SK-N-SH (cell line): Measurements from ENCODE around the gene CDS1. TPM values are rescaled to one million over a fixed set of nuclear protein-coding genes. Genes with fewer than 3 reads are reported as not detected.

Source experiments
- CTCF ChIA-PET: fragments of 300-600, 350-600 bp; formaldehyde crosslinking; extraction: SDS; loops from one replicate; lab custom pipeline; 2021; lab: Yijun Ruan, JAX
- POLR2A ChIA-PET: fragments of 350-600 bp; sonication (Branson Sonifier 250); formaldehyde crosslinking; extraction: SDS; loops from one replicate; lab custom pipeline; 2020; ENCODE audit warnings: antibody characterized with exemption, inconsistent platforms; lab: Yijun Ruan, JAX
- DNase-seq: peaks from one replicate; pipeline ENCODE4 v3.0.0; 2012
- H2AFZ ChIP-seq: fragments of 200-600 bp; sonication (generic); 2 replicates; pipeline ENCODE4 v1.8.1; 2016; ENCODE audit warnings: antibody characterized with exemption, mild to moderate bottlenecking, low read depth
- H3F3A ChIP-seq: fragments of 200-600 bp; sonication (generic); replicated peaks from 2 replicates; pipeline ENCODE3; 2016; ENCODE audit warnings: antibody characterized with exemption, mild to moderate bottlenecking; ENCODE audit not compliant: insufficient read depth
- H3K27ac ChIP-seq, 2 experiments: fragments of 200-500 bp in 1 of 2; fragments of 200-600 bp in 1 of 2; sonication (Bioruptor generic) in 1 of 2; sonication (generic), shearing (Covaris generic) in 1 of 2; 2 replicates each; pipeline versions ENCODE4 v1.5.1 to v1.6.1; 2014 to 2016; ENCODE audit warnings: low read depth in 2 of 2, inconsistent platforms in 1 of 2, low read length in 1 of 2, mild to moderate bottlenecking in 1 of 2, mixed read lengths in 1 of 2
- H3K27me3 ChIP-seq: fragments of 200-600 bp; sonication (generic), shearing (Covaris generic); 2 replicates; pipeline ENCODE4 v1.6.1; 2016; ENCODE audit warnings: mixed run types; ENCODE audit not compliant: insufficient read depth
- H3K36me3 ChIP-seq, 2 experiments: fragments of 200-500 bp in 1 of 2; fragments of 200-600 bp in 1 of 2; sonication (Bioruptor generic) in 1 of 2; sonication (generic) in 1 of 2; replicated peaks in 1 of 2; 2 replicates each; pipeline versions ENCODE3 to v1.5.1; 2014 to 2016; ENCODE audit warnings: low read length in 1 of 2, mild to moderate bottlenecking in 1 of 2; ENCODE audit not compliant: insufficient read depth in 2 of 2, control insufficient read depth in 1 of 2
- H3K4me1 ChIP-seq, 2 experiments: fragments of 200-500 bp in 1 of 2; fragments of 200-600 bp in 1 of 2; sonication (Bioruptor generic) in 1 of 2; sonication (generic), shearing (Covaris generic) in 1 of 2; 2 replicates each; pipeline versions ENCODE4 v1.5.1 to v1.6.1; 2014 to 2016; ENCODE audit warnings: low read depth in 1 of 2, low read length in 1 of 2, mixed run types in 1 of 2; ENCODE audit not compliant: insufficient read depth in 2 of 2, control insufficient read depth in 1 of 2
- H3K4me2 ChIP-seq: fragments of 200-600 bp; sonication (generic), shearing (Covaris generic); 2 replicates; pipeline ENCODE4 v1.6.1; 2017; ENCODE audit warnings: mixed run types
- H3K4me3 ChIP-seq, 2 experiments: fragments of 200-500 bp in 1 of 2; fragments of 200-600 bp in 1 of 2; sonication (Bioruptor generic) in 1 of 2; sonication (generic), shearing (Covaris generic) in 1 of 2; 2 replicates each; pipeline versions ENCODE4 v1.5.1 to v1.8.1; 2014 to 2016; ENCODE audit warnings: low read depth in 2 of 2, inconsistent platforms in 1 of 2, low read length in 1 of 2, mild to moderate bottlenecking in 1 of 2, mixed read lengths in 1 of 2, moderate library complexity in 1 of 2
- H3K79me2 ChIP-seq: fragments of 200-600 bp; sonication (generic); 2 replicates; pipeline ENCODE4 v1.8.1; 2017; ENCODE audit warnings: mild to moderate bottlenecking; ENCODE audit not compliant: insufficient read depth
- H3K9ac ChIP-seq: fragments of 200-600 bp; sonication (generic); 2 replicates; pipeline ENCODE4 v1.6.1; 2017; ENCODE audit warnings: mixed run types
- H3K9me2 ChIP-seq: fragments of 200-600 bp; sonication (generic); 2 replicates; pipeline ENCODE4 v1.6.1; 2017; ENCODE audit warnings: mixed run types
- H3K9me3 ChIP-seq: fragments of 200-600 bp; sonication (generic); 2 replicates; pipeline ENCODE4 v1.6.1; 2017; ENCODE audit warnings: mixed run types, mild to moderate bottlenecking, moderate library complexity
- H4K20me1 ChIP-seq: fragments of 200-600 bp; sonication (generic); 2 replicates; pipeline ENCODE4 v1.6.1; 2017; ENCODE audit warnings: mild to moderate bottlenecking, mixed run types; ENCODE audit not compliant: insufficient read depth
- CHD2 ChIP-seq: fragments of 150-350 bp; IDR thresholded peaks from 2 replicates; pipeline ENCODE4 v1.6.1; 2018; ENCODE audit warnings: low read length; ENCODE audit not compliant: partially characterized antibody
- EZH2phosphoT487 ChIP-seq: fragments of 200-600 bp; sonication (generic); IDR thresholded peaks from 2 replicates; pipeline ENCODE4 v1.6.1; 2017; ENCODE audit warnings: low read depth, mixed run types, mild to moderate bottlenecking, antibody characterized with exemption, moderate library complexity, borderline replicate concordance
- FOSL2 ChIP-seq: IDR thresholded peaks from 2 replicates; pipeline ENCODE4 v1.4.0; 2012; ENCODE audit warnings: low read depth, mild to moderate bottlenecking, moderate library complexity, borderline replicate concordance
- FOXJ3 ChIP-seq: sonication (generic); formaldehyde crosslinking; IDR thresholded peaks from 2 replicates; pipeline ENCODE4 v1.5.1; 2020; ENCODE audit warnings: mild to moderate bottlenecking, missing genetic modification reagents
- FOXM1 ChIP-seq: IDR thresholded peaks from 2 replicates; pipeline ENCODE4 v1.4.0; 2012; ENCODE audit warnings: low read depth, mild to moderate bottlenecking
- GABPA ChIP-seq: IDR thresholded peaks from 2 replicates; pipeline ENCODE4 v1.4.0; 2012; ENCODE audit warnings: low read depth, mild to moderate bottlenecking
- JUND ChIP-seq: IDR thresholded peaks from 2 replicates; pipeline ENCODE4 v1.4.0; 2012
- MAX ChIP-seq: IDR thresholded peaks from 2 replicates; pipeline ENCODE4 v1.4.0; 2012; ENCODE audit warnings: low read depth
- MEF2A ChIP-seq: IDR thresholded peaks from 2 replicates; pipeline ENCODE4 v1.4.0; 2012; ENCODE audit warnings: low read depth, borderline replicate concordance
- MXI1 ChIP-seq: IDR thresholded peaks from 2 replicates; pipeline ENCODE4 v1.6.1; 2012; ENCODE audit warnings: mild to moderate bottlenecking, low read depth, low read length, improper control_type of control experiment
- POLR2AphosphoS5 ChIP-seq: IDR thresholded peaks from 2 replicates; pipeline ENCODE4 v1.6.1; 2012; ENCODE audit warnings: low read depth, low read length
- RXRA ChIP-seq: IDR thresholded peaks from 2 replicates; pipeline ENCODE4 v1.4.0; 2012; ENCODE audit warnings: low read depth, mild to moderate bottlenecking, borderline replicate concordance
- SIN3A ChIP-seq: IDR thresholded peaks from 2 replicates; pipeline ENCODE4 v1.6.1; 2012; ENCODE audit warnings: low read depth, mild to moderate bottlenecking, low read length, moderate library complexity, borderline replicate concordance
- TAF1 ChIP-seq: IDR thresholded peaks from 2 replicates; pipeline ENCODE4 v1.6.1; 2012; ENCODE audit warnings: low read depth, mild to moderate bottlenecking, low read length, moderate library complexity, borderline replicate concordance
- USF1 ChIP-seq: IDR thresholded peaks from 2 replicates; pipeline ENCODE4 v1.4.0; 2012; ENCODE audit warnings: low read depth, borderline replicate concordance
- USF2 ChIP-seq: fragments of 150-350 bp; IDR thresholded peaks from 2 replicates; pipeline ENCODE4 v1.6.1; 2017; ENCODE audit warnings: antibody characterized with exemption, low read length, low read depth, borderline replicate concordance
- YY1 ChIP-seq: IDR thresholded peaks from 2 replicates; pipeline ENCODE4 v1.4.0; 2012; ENCODE audit warnings: low read depth, mild to moderate bottlenecking
- ZBTB33 ChIP-seq: IDR thresholded peaks from 2 replicates; pipeline ENCODE4 v1.4.0; 2012; ENCODE audit warnings: low read depth, borderline replicate concordance
- WGBS: methylation state at CpG from one replicate; pipeline ENCODE4 v1.1.6; 2017; ENCODE audit warnings: low lambda C conversion rate; 5-methylcytosine and 5-hydroxymethylcytosine counted together
- polyA plus RNA-seq, 3 experiments: library from polyadenylated mRNA; depleted of rRNA; stranded (reverse); fragments of >200 nt; gene quantifications; 2 replicates each; pipeline ENCODE4 v1.2.3, GENCODE V29; 2012

Gene CDS1
- polyA plus RNA-seq, 1 of the 3 experiments (the other 2 are of a cell fraction): 0.02 TPM

GRCh38 chr4:84597450-84597849, 14.5 kb downstream of the CDS1 start:
- POLR2A ChIA-PET: no interaction called here
- H3K27me3 ChIP-seq: peaks cover 20% of the 10 kb centered on the region; the same call in 1 of the 2 replicates
- no peaks in the 10 kb centered on the region for H3K9me3 ChIP-seq
- H3K27ac ChIP-seq: no peak overlapping the region
- CTCF ChIA-PET: no interaction called here
- H3K4me2 ChIP-seq: no peak overlapping the region
- WGBS: 48% methylated on average over 4 of the region's 4 CpGs
- no peak overlapping the region for H2AFZ ChIP-seq
- H3K4me3 ChIP-seq: no peak overlapping the region
- no peak overlapping the region for H3K9ac ChIP-seq
- H3F3A ChIP-seq: no peaks in the 10 kb centered on the region
- no peaks in the 10 kb centered on the region for H4K20me1 ChIP-seq
- TF ChIP-seq TAF1 (no peak), JUND (no peak), YY1 (no peak), ZBTB33 (no peak), MAX (no peak), FOXM1 (no peak), USF2 (no peak)
- no peaks in the 10 kb centered on the region for H3K36me3 ChIP-seq
- H3K4me1 ChIP-seq: no peaks in the 10 kb centered on the region
- DNase-seq: no peak
- no peaks in the 10 kb centered on the region for H3K9me2 ChIP-seq
- no peaks in the 10 kb centered on the region for H3K79me2 ChIP-seq

GRCh38 chr4:84606645-84607044, 23.7 kb downstream of the CDS1 start:
- Histone ChIP-seq H3K4me3 (no peak overlapping the region), H3K79me2 (no peaks in the 10 kb centered on the region), H3F3A (no peaks in the 10 kb centered on the region), H3K4me2 (no peak overlapping the region), H2AFZ (no peak overlapping the region), H3K9ac (no peak overlapping the region), H3K36me3 (no peaks in the 10 kb centered on the region), H3K9me3 (no peaks in the 10 kb centered on the region), H3K4me1 (no peaks in the 10 kb centered on the region), H3K27ac (no peak overlapping the region), H4K20me1 (no peaks in the 10 kb centered on the region), H3K27me3 (no peaks in the 10 kb centered on the region; the same call in 1 of the 2 replicates), H3K9me2 (no peaks in the 10 kb centered on the region)
- TF ChIP-seq CHD2 (no peak), RXRA (no peak)
- POLR2A ChIA-PET: no interaction called here
- CTCF ChIA-PET: no interaction called here
- WGBS: 76% methylated on average over 1 of the region's 1 CpG
- DNase-seq: no peak

- no peaks in the 10 kb centered on the region for H4K20me1 ChIP-seq
- H3K27me3 ChIP-seq: no peaks in the 10 kb centered on the region; the same call in 1 of the 2 replicates
- no peaks in the 10 kb centered on the region for H3K4me1 ChIP-seq
- H3K9me3 ChIP-seq: no peaks in the 10 kb centered on the region
- no peak overlapping the region for H3K4me3 ChIP-seq
- CTCF ChIA-PET: interaction anchor here (0.6 kb wide), 1 partner anchor 28 kb away, joined by 3 read pairs; no protein-coding TSS in a partner anchor
- H3K27ac ChIP-seq: no peak overlapping the region
- 30% methylated on average over 3 of the region's 3 CpGs for WGBS
- no peak for DNase-seq
- H3K4me2 ChIP-seq: no peak overlapping the region
- H2AFZ ChIP-seq: no peak overlapping the region
- no peaks in the 10 kb centered on the region for H3K9me2 ChIP-seq
- POLR2A ChIA-PET: no interaction called here
- no peaks in the 10 kb centered on the region for H3F3A ChIP-seq
- H3K36me3 ChIP-seq: no peaks in the 10 kb centered on the region
- no peaks in the 10 kb centered on the region for H3K79me2 ChIP-seq
- no peak overlapping the region for H3K9ac ChIP-seq
- TF ChIP-seq MEF2A: no peak
- TF ChIP-seq RXRA: no peak
- no peak for TF ChIP-seq USF2
- TF ChIP-seq EZH2phosphoT487: no peak
- no peak for TF ChIP-seq POLR2AphosphoS5
- no peak for TF ChIP-seq FOXJ3 (CRISPR knock-in tag)
- no peak for TF ChIP-seq GABPA
- TF ChIP-seq YY1: no peak
- no peak for TF ChIP-seq CHD2
- no peak for TF ChIP-seq SIN3A
- no peak for TF ChIP-seq USF1
- TF ChIP-seq FOSL2: no peak
- no peak for TF ChIP-seq MXI1
Measured at GRCh38 chr4:84611531-84611930, 28.6 kb downstream of the CDS1 start.
